Spleen (tissue), 11 donors: ENCODE measurements around the gene HSP90AB1. TPM values are rescaled to one million over a fixed set of nuclear protein-coding genes. Genes with fewer than 3 reads are reported as not detected.

Experiments
- DNase-seq: peaks from one replicate; pipeline ENCODE4 v3.0.0-alpha.2; 2020
- H3K27ac ChIP-seq, 8 donors: fragments of 200-600 bp; sonication (generic) in 7 of 8; 1 replicate in 4 of 8; 2 replicates in 4 of 8; pipeline versions ENCODE4 v1.5.0 to v1.8.0; 2016 to 2021; ENCODE audit warnings: inconsistent platforms in 4 of 8, mild to moderate bottlenecking in 4 of 8, moderate library complexity in 1 of 8
- H3K27me3 ChIP-seq, 7 donors: fragments of 200-600 bp; sonication (generic) in 6 of 7; replicated peaks in 1 of 7; 1 replicate in 4 of 7; 2 replicates in 3 of 7; pipeline versions ENCODE4 v1.5.0 to v1.8.0; 2016 to 2021; ENCODE audit warnings: inconsistent platforms in 3 of 7, mild to moderate bottlenecking in 1 of 7
- H3K36me3 ChIP-seq, 6 donors: fragments of 200-600 bp; sonication (generic) in 5 of 6; 1 replicate in 4 of 6; 2 replicates in 2 of 6; pipeline versions ENCODE4 v1.5.0 to v1.8.0; 2016 to 2021; ENCODE audit warnings: inconsistent platforms in 2 of 6
- H3K4me1 ChIP-seq, 6 donors: fragments of 200-600 bp; sonication (generic) in 5 of 6; 1 replicate in 3 of 6; 2 replicates in 3 of 6; pipeline versions ENCODE4 v1.5.0 to v1.8.0; 2016 to 2021; ENCODE audit warnings: inconsistent platforms in 3 of 6
- H3K4me3 ChIP-seq, 8 donors: fragments of 200-600 bp; sonication (generic) in 7 of 8; 1 replicate in 4 of 8; 2 replicates in 4 of 8; pipeline versions ENCODE4 v1.5.0 to v1.8.0; 2016 to 2021; ENCODE audit warnings: inconsistent platforms in 4 of 8, mild to moderate bottlenecking in 4 of 8, moderate library complexity in 2 of 8
- H3K9me3 ChIP-seq, 8 donors: fragments of 200-600 bp; sonication (generic) in 7 of 8; 1 replicate in 4 of 8; 2 replicates in 4 of 8; pipeline versions ENCODE4 v1.5.0 to v1.8.0; 2016 to 2021; ENCODE audit warnings: inconsistent platforms in 4 of 8
- CTCF ChIP-seq, 11 experiments: fragments of 200-600 bp in 7 of 11; fragments of 450-650 bp in 4 of 11; sonication (generic) in 4 of 11; IDR thresholded peaks in 8 of 11; conservative IDR thresholded peaks in 3 of 11; 1 replicate in 7 of 11; 2 replicates in 4 of 11; pipeline versions ENCODE4 v1.4.0 to v1.8.0; 2016 to 2021; ENCODE audit warnings: antibody characterized with exemption in 11 of 11, inconsistent platforms in 4 of 11, mild to moderate bottlenecking in 1 of 11
- POLR2A ChIP-seq, 3 donors: fragments of 450-650 bp; IDR thresholded peaks; one replicate each; pipeline ENCODE4 v1.5.1; 2017; ENCODE audit warnings: antibody characterized with exemption in 3 of 3, mild to moderate bottlenecking in 1 of 3
- POLR2AphosphoS5 ChIP-seq, 3 donors: sonication (generic); formaldehyde crosslinking; IDR thresholded peaks; one replicate each; pipeline ENCODE4 v1.5.1; 2017; ENCODE audit warnings: antibody characterized with exemption in 3 of 3
- WGBS, 5 donors: extraction: QIAGEN DNeasy Blood & Tissue Kit in 3 of 5; methylation state at CpG; one replicate each; pipeline versions ENCODE4 v1.1.5 to v1.1.7; 2013 to 2018; 5-methylcytosine and 5-hydroxymethylcytosine counted together
- intact Hi-C: fragments of 100-400 bp; cut with DNase I; formaldehyde crosslinking; loops from one replicate; pipeline ENCODE4 v1.15.0; 2023; ENCODE audit warnings: low total_unique reads
- polyA plus RNA-seq, 3 donors: library from polyadenylated mRNA; stranded (reverse); fragments of 200-250 nt; gene quantifications; one replicate each; pipeline ENCODE4 v1.2.1, GENCODE V29; 2013
- total RNA-seq, 7 donors: library from RNA; depleted of rRNA in 3 of 7; stranded (reverse); fragments of >200 nt in 3 of 7; fragmentation: NEBNext Ultra II Directional in 4 of 7; extraction: Animal tissue kit (Norgen Biotek cat#: 25700) in 4 of 7; gene quantifications; one replicate each; pipeline versions ENCODE4 v1.1.0 to v1.2.1, GENCODE V29; 2016 to 2021
- donor health status: healthy with polysubstance abuse.
- donor health status: DM: no; HTN: no; CAD: no; lungs with moderate emphysema.
- donor health status: DM: no; HTN: no; CAD: no.
- donor health status: Bipolar disorder and iron deficiency.
- donor health status: healthy.
- donor health status: DM: no; HTN: no; CAD: no.
- donor health status: DM: yes; HTN: yes; CAD: no.

HSP90AB1 gene
- total and polyA plus RNA-seq, 10 donors: 196 to 546 (median 386) TPM

- TF ChIP-seq POLR2A (IDR thresholded peaks at IDR 0.05) (no peak), POLR2AphosphoS5 (IDR thresholded peaks at IDR 0.05) (peak in 1 of 3 donors; percentile 9)
- 8 to 28% (median 14%) methylated on average over 50 to 109 of the region's 109 CpGs for WGBS, 5 donors
- H3K27me3 ChIP-seq: peaks cover 0 to 91% (median 51%) of the 10 kb centered on the region in 7 donors
Measured at GRCh38 chr6:44275749-44276648, 29.1 kb downstream of the HSP90AB1 start.

GRCh38 chr6:44276667-44277640 lies 30.1 kb downstream of the HSP90AB1 start:
- Histone ChIP-seq H3K9me3 (no peaks in the 10 kb centered on the region), H3K4me1 (peaks cover 0 to 16% (median 12%) of the 10 kb centered on the region in 6 donors), H3K4me3 (peak overlapping the region in 2 of 8 donors; percentile 13 to 61), H3K27ac (no peak overlapping the region), H3K36me3 (no peaks in the 10 kb centered on the region), H3K27me3 (peaks cover 0 to 82% (median 45%) of the 10 kb centered on the region in 7 donors)
- TF ChIP-seq POLR2AphosphoS5 (IDR thresholded peaks at IDR 0.05): no peak
- TF ChIP-seq POLR2A (IDR thresholded peaks at IDR 0.05): no peak
- TF ChIP-seq CTCF (IDR thresholded peaks at IDR 0.05 in 8 of 11, conservative IDR thresholded peaks at IDR 0.05 in 3 of 11): no peak
- no peak for DNase-seq
- intact Hi-C loops: no loop called here
- WGBS, 5 donors: 74 to 90% (median 80%) methylated on average over 18 to 23 of the region's 23 CpGs

More at GRCh38 chr6:44275749-44276648, 29.1 kb downstream of the HSP90AB1 start:
- Histone ChIP-seq H3K36me3 (no peaks in the 10 kb centered on the region), H3K9me3 (no peaks in the 10 kb centered on the region), H3K4me3 (peak overlapping the region in 7 of 8 donors; percentile 9 to 61 (median 27)), H3K4me1 (peaks cover 0 to 22% (median 12%) of the 10 kb centered on the region in 6 donors), H3K27ac (no peak overlapping the region)
- intact Hi-C loops: no loop called here
- DNase-seq: no peak

GRCh38 chr6:44277763-44278162 lies 30.9 kb downstream of the HSP90AB1 start:
- no peaks in the 10 kb centered on the region for H3K9me3 ChIP-seq
- WGBS, 5 donors: 77 to 88% (median 79%) methylated on average over 7 of the region's 7 CpGs
- H3K4me1 ChIP-seq: peaks cover 0 to 16% (median 12%) of the 10 kb centered on the region in 6 donors
- no peak overlapping the region for H3K27ac ChIP-seq
- H3K4me3 ChIP-seq: no peak overlapping the region
- H3K27me3 ChIP-seq: peaks cover 0 to 82% (median 39%) of the 10 kb centered on the region in 7 donors
- intact Hi-C loops: no loop called here
- TF ChIP-seq CTCF (IDR thresholded peaks at IDR 0.05 in 8 of 11, conservative IDR thresholded peaks at IDR 0.05 in 3 of 11) (no peak), POLR2A (IDR thresholded peaks at IDR 0.05) (no peak), POLR2AphosphoS5 (IDR thresholded peaks at IDR 0.05) (no peak)
- no peaks in the 10 kb centered on the region for H3K36me3 ChIP-seq
- no peak for DNase-seq

- Histone ChIP-seq H3K4me3 (no peak overlapping the region), H3K36me3 (no peaks in the 10 kb centered on the region), H3K27ac (no peak overlapping the region), H3K27me3 (peaks cover 0 to 76% (median 33%) of the 10 kb centered on the region in 7 donors), H3K4me1 (peaks cover 0 to 16% (median 12%) of the 10 kb centered on the region in 6 donors), H3K9me3 (no peaks in the 10 kb centered on the region)
- DNase-seq: no peak
- no peak for TF ChIP-seq CTCF (IDR thresholded peaks at IDR 0.05 in 8 of 11, conservative IDR thresholded peaks at IDR 0.05 in 3 of 11)
- TF ChIP-seq POLR2A (IDR thresholded peaks at IDR 0.05): no peak
- TF ChIP-seq POLR2AphosphoS5 (IDR thresholded peaks at IDR 0.05): no peak
- intact Hi-C loops: no loop called here
- WGBS, 5 donors: 55 to 77% (median 60%) methylated on average over 3 of the region's 3 CpGs
Measured at GRCh38 chr6:44278315-44278714, 31.4 kb downstream of the HSP90AB1 start.
